ENCODE measurements around the gene THSD4.
A peak's percentile ranks its signal among the peaks of the same experiment; 100 is the strongest.

The THSD4 gene

DNA sequence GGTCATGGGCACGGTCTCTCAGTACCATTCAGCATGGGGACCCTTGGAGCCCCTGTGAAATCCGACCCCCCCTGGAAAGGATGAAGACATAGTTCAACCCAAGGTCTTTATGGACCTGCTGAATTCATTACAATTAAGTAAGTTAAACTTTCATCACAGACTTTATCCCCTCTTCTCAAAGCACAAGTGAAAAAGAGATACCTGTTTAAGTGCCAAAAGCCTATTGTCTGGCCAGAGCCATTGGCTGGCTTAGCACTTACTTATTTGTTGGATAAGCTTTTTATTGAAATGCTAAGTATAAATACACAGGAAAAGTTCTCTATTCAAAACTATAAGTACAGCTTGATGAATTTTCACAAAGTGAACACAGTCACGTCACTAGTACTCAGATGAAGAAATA lies 566.7 kb downstream of the THSD4 start:
- no peak for DNase-seq

DNA sequence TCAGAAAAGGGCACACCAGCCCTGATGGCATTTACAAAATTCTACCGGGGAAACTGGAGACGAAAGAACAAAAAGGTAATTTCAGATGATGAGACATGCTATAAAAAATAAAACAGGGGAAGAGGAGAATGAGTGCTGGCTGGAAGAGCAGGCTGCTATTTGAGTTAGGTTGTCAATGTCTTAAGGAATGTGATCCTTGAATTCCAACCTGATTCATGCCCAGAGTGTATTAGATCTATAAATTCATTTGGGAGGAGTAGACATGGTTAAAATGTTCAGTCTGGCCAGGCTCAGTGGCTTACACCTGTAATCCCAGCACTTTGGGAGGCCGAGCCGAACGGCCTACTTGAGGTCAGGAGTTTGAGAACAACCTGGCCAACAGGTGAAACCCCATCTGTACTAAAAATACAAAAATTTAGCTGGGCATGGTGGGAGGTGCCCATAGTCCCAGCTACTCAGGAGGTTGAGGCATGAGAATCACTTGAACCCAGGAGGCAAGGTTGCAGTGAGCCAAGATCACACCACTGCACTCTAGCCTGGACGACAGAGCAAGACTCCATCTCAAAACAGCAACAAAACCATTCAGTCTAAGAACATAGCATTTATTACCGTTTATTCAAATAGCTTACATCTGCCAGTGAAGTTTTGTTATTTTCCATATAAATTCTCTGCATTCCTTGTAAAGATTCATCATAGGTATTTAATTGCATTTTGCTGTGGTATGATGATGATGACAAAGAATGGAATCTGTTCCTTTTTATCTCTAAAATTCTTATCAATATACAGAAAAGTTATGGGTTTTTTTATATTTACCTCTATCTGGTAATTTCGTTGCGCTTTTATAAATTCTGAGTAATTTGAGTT lies 568.4 kb downstream of the THSD4 start:
- DNase-seq = no peak

DNA sequence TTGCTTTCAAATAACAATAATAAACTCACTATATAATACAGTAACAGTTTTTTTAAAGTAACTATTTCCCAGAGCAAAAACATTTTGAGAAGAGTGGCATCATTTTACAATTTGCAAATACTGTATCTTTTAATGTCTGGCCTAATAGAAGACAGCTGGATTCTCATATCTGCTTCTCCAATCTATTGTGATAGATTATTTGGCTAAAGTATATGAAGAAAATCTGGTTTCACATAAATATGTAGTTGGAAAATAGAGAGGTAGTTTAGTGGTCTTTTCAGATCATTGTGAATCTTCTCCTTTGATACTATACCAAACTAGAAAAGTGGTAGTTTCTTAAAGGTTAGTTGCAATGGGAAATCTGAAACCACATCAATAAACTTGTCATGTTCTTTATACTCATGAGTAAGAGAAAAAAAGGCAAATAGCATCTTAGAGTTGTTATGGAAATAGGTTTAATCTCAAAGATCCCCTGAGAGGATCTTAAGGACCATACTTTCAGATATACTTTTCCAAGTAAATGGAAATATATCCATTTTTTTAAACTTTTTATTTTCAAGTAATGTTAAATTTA lies 570.2 kb downstream of the THSD4 start:
- DNase-seq = no peak

DNA sequence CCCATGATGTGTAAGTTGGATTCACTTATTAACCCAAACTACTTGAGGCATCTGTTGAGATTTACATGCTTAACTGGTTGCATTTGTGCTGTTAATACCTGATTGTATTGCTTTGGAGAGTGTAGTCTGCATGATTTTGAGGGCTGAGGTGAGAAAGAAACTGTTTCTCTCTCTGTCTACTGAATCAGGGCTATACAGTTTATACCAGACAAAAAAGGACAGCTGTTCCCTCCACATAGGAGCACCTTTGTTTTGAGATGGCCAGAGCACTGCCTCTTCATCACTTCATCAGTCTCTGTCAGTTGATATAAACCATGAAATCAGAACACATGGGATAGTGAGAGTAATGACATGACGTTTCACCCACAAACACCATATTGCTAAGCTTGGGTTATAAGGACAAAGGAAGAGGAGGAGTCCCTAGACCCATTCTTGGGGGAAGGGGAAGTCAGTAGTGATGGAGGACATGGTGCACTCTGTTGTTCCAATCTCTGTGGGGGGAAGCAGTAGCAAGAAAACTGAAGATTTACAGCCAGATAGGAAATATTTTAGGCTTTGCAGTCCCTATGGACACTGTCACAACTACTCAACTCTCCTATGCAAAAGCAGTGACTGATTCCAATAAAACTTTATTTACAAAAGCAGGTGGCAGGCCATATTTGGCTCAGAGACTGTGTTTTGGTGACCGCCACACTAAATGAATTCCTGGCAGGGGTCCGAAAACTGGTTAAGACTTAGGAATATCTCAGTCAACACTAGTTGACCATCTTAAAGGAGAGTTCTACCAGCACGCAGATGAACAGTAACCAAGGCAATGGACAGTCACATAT lies 571.2 kb downstream of the THSD4 start:
- no peak for DNase-seq

DNA sequence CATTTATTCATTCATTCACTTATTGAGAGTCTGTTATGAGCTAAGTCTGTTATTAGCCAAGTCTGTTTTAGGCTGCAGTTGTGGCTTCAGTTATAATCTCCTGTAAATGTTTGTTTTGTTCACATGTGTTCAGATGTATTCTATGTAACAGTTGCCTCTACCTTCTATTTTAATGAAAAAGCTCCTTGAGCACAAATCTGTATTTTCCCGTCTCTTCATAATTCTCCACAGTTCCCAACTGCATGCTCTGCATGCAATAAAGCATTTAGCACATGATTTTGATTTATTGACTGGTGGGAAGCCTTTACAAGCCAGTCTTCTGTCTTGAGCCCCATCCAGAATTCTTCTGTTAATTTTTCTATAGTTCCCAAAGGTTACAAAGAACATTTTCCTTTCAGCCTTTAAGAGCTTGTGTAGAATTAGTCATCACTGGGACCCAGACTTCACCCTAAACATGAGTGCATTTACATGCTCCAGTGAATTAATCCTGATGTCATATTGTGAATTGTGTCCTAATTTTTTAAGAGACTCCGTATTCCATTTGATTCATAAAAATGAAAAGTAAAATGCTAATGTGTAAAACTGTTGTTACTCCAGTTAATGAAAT lies 572.7 kb downstream of the THSD4 start:
- no peak for DNase-seq

DNA sequence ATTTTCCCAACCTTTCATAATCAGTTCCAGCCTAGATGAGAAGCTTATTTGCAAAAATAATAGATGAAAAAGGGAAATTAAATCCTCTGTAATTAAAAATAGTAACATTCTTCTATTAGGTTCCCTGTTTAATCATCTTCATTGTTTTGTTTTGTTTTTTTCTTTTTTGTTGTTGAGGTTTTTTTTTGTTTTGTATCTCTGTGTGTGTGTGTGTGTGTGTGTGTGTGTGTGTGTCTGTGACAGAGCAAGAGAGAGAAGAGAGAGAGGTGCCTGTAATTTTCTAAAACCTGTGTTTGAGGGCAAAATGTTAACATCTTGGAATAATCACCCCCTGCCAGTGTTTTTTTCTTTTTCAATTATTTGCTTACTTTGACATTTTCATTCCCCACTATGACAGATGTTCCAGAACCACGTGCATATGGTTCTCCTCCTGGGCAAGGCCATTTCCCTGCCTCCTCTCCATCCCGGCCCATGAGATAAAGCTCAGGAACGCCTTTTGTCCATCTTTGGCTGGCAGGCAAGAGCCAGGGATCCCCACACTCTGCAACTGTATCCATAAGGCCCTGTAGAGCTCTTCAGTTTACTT lies 573.3 kb downstream of the THSD4 start:
- no peak for DNase-seq

DNA sequence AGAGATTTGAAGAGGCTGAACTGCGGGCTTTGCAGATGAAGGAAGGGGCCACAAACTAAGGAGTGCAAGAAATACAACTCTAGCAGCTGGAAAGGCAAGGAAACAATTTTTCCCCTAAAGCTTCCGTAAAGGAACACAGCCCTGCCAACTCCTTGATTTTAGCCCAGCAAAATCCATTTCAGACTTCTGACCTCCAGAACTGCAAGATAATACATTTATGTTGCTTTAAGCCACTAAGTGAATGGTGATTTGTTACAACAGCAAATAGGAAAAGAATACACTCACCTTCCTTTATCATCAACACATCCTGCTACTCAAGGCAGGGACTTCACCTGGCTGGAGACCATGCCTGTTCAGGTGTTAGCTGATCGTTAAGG lies 575.8 kb downstream of the THSD4 start:
- no peak for DNase-seq

DNA sequence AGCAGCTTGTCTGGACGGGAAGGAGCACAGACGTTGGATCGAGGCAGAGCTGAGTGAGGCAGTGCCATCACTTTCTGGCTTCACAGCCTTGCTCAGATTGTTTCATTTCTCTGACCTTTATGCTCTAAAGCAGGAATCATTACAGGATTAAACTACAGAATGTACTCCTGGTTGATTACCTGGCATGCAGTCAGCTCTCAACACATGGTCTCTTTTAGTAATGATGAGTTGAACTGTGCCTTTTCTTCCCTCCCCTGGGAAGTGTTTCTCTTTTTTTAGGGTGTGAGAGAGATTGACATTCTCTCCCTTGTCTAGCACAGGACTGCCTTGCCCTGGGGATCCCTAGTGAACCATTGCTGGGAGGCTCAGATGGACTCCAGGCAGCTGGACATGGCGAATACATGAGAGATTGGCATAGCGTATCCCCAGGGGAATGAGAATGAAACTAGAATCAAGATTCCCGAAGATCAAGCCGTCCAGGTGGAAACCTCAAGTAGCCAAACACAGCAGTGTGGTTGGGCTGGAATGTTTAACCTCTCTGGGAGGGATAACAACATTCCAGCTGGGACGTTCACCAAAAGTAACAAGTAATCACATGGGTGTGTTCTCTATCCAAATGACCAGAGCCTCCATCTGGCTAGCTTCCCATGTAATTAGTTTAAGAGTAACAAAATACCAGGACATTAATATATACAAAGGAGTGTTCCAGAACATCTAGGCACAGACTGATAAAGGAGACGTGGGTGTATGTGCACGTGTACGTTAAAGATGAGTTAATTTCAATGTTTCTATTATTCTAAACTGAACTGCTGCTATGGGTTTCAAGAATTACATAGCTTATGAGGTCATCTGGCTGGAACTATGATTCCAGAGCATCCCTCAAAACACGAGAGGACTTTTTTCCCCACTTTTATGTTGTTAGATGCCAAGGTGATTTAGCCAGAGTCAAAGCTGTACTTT lies 576.5 kb downstream of the THSD4 start:
- DNase-seq = no peak

DNA sequence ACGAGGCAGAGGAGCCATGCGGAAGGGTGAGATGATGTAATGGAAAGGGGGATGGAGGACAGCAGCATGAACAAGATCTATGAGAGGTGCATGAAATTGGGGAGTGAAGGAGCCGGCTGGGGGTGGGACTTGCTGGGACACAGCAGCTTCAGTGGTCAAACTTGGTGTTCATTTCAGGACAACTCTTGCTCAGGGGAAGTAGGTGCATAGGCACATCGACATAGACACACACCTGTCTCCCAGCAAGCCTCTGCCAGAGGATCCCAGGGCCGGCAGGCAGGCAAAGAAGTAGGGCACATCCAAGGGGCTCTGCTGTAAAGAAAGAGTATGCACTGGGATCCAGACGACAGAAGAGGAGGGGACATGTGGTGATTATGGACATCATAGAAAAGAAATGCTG lies 582.0 kb downstream of the THSD4 start:
- DNase-seq = no peak

DNA sequence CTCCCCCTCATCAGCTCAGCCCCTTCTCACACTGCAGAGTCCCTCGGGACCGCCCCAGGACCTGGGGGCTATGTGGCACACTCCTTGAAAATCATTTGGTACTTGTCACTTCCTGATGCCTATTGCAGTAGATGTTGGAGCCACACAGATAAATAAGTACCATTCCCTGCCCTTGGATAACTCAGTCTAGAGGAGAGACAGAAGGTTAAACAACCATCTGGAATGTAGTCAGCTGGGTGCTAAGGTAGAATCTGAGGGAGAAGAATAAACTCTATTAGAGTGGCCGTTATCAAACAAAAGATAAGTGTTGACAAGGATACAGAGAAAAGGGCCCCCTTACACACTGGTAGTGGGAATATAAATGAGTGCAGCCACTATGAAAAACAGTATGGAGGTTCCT lies 582.8 kb downstream of the THSD4 start:
- peak in 1 of 3 experiments; percentile 17 for DNase-seq

DNA sequence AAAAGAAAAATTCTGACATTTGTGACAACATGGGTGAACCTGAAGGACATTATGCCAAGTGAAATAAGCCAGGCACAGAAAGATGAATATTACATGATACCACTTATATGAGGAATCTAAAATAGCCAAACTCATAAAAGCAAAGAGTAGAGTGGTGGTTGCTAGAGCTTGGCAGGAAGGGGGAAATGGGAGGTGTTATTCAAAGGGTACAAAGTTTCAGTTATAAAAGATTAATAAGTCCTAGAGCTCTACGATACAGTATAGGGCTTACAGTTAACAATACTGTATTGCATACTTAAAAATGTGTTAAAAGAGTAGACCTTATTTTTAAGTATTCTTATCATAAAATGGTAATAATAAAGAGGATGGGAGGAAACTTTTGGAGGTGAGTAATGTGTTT lies 583.5 kb downstream of the THSD4 start:
- no peak for DNase-seq

DNA sequence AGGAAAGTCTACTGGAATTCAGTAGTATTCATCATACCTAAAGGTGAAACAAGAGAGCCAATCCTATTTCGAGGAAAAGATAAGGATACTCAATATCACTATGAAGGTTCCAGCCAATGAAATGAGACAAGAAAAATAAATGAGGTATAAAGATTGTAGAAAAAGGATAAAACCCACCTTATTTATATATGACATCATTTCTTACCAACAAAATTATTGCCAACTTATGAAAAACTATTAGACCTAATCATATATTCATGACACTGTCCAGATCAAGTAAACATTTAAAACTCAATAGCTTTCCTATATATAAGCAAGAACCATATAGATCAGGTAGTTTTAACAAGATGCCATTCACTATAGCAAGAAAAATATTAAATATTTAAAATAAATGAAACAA lies 584.7 kb downstream of the THSD4 start:
- no peak for DNase-seq

DNA sequence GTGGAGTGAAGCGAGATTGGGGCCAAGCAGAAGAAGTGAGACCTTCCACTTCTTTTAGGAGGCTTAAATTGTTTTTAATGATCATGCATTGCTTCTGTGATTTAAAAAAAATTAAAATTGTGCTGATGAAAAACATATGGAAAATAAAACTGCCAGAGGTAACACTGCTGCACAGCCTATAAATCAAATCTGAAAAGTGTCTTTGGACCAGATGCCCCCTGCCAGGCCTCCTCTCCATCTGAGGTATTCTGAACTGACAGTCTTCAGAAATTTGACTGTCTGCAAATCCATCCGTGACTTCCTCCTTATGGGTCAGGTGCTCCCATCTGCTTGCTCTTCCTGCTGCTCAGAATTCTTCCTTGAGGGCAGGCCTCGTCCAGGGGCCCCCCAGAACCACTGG lies 586.5 kb downstream of the THSD4 start:
- no peak for DNase-seq

DNA sequence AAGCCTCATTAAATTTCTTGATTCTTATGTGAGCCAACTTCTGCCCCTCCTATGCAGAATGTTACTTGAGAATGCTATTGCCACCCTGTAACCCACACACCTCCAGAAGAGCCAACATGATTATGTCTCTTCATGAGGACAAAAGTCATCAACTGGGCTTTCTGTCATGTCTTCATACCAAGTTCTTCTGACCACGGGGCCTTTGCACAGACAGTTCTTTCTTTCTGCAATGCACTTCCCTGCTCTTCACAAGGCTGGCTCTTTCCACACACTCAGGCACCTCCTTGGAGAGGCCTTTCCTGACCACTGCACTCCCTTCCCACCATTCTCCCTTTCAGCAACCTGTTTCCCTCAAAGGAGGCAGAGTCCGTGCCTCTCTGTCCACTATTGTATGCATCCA lies 587.2 kb downstream of the THSD4 start:
- DNase-seq = no peak

DNA sequence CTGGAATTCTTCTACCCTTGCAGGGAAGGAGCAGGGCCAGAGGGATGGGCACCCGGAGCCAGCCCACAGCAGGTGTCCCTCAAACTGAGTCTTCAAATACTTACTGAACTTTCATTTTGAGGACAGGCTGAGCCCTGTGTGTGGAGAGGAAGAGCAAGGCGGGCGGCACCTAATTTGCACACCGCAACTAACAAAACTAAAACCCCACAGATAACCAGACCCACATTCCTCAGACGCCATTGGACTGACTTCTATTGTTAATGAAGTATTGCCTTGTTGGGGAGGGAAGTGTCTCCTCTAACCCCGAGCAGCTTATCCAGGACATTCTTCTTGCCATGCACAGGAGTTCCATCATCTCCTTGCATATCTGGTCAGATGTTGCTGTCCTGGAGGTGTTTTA lies 589.9 kb downstream of the THSD4 start:
- DNase-seq = no peak

DNA sequence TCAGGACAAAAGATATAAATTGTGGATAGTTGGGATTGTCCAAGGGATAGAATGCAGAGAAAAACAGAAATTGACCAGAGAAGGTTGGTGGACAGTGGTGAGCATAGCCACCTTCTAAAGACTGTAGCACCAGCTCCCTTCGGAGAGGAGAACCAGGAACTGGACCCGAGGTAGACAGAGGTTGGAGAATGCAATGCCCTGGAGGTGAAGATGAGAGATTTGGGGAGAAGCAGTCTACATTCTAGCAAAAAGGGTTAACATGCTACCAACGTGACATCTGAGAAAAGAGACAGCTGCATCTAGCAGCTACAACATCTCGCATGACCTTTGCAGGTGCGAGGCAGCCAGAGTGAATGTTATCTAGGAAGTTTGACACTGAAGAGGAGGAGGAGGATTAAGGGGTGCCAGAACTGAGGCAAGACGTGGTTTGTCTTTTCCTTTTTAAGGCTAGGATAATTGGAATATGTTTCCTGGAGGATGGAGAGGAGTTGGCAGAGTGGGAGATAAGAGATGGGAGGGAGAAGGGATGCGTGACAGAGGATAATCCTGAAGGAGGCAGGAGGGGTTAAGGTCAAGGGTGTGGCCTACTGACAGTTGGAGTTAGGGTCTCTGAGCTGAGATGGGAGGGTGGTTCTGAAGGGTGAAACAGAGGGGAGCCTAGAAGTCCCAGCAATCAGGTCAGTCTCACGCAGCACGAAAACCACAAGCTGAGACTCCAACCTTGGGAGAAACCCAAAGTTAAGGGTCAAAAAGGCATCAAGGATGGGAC lies 591.4 kb downstream of the THSD4 start:
- DNase-seq = no peak

DNA sequence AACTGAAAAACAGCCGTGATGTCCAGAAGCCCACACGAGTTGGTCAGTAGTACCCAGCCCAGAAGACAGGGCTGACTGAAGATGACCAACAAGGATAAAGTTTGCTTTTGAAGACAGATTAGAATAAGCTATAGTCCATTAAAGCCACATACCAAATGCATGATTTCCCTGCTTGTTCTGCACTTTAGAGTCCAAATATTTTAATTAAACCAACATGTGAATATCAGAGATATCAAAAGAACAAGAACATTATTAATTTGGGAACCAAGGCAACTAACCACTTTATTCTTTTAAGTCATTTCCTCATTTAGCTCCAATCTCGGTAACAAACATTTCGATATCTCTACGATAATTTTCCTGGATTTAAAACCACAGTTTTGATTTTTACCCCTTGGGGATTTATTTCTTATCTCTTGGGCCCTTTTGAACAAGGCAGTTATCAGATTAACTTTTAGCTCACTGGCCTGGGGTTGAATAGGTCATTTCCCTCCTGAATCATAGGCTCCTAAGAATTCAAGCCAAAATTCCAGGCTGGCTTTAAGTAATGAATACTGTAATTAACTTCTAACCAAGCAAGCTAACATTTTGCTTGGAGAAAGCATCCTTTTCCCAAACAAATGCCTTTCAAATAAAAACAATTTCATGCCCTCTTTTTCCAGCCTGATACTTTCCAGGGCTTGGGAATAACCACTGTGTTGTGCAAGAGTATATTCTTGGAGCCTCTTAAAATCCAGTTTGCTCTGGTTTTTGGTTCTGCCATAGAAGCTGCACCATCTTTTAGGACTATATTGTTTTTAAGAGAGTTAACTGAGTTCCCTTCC lies 592.2 kb downstream of the THSD4 start:
- DNase-seq = no peak

DNA sequence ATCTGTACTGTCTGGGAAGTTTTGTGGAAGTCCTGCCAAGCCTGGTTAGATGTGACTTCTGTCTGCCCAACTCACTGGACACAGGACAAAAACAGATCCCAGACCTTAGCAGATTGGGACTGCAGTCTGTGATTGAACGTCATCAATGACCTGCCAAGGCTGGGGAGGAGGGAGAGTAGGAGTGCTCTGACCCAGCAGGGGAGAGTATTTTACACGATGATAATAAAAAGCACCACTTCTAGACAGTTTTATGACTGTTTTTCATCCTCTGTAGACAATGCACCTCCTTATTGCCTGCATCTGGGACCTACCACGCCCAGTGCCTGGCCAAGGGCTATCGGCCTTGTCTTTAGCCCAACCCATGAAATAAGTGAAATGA lies 592.8 kb downstream of the THSD4 start:
- DNase-seq = no peak

DNA sequence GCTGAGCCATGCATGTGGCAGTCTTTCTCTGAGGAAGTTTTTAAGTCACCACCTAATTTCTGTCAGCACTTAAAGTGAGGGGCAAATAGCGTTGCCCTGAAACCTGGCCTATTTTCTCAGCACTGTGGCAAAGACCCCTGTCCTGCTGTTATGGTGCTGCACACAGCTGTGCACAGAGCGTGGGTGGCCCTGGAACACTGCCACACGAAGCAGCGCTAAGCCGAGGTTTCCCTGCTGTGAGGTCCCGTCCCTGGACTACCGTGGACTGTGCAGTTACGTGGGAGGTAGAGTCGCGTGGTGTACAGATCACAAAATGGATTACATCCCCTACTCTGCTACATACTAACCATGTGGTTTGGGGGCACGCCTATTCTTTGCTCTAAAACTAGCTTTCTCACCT lies 593.5 kb downstream of the THSD4 start:
- DNase-seq = no peak

DNA sequence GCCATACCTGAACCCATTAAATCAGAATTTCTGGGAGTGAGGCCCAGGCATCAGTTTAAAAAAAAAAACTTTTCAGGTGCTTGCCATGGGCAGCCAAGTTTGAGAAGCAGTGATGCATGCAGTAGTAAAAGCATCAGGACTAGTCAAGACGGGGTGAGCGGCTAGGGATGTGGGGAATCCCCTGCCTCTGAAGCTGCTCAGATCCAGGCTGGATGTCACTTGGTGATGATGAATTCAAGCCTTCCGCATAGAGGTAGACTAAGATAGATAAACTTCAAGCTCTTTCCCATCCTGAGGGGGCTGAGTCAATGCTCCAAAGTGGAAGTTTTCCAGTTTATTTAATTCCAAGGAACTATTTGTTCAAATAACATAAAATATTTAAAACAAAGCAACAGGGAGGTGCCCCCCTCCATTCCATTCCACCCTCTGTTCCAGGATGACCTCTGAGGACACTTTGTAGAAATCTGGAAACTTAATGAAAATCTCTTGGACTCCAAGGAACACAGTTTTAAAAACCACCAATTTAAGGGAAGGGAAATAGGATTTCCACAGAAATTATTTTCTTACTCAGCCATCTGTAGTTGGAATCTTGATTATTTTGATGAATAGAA lies 594.6 kb downstream of the THSD4 start:
- no peak for DNase-seq
